Activated CD4-positive, alpha-beta T cell treated with anti-CD3 and anti-CD28 coated beads, Interleukin-2, amount 50 U/mL, for 48 hours (primary cell): ENCODE data around the gene NUCB2.

Source experiments
- DNase-seq, 2 experiments: peaks; one replicate each; pipeline ENCODE4 v3.0.0-alpha.2; 2020

NUCB2 gene

GRCh38 chr11:17343907-17344306 lies 67.4 kb downstream of the NUCB2 start:
- DNase-seq = peak; percentile 34 to 58

- DNase-seq = no peak
Observed at GRCh38 chr11:17347676-17348075, 71.1 kb downstream of the NUCB2 start.

GRCh38 chr11:17350455-17351171 lies 74.1 kb downstream of the NUCB2 start:
- DNase-seq = no peak

GRCh38 chr11:17351172-17351509 lies 74.6 kb downstream of the NUCB2 start:
- DNase-seq = no peak

GRCh38 chr11:17351510-17352176 lies 75.1 kb downstream of the NUCB2 start, which contains the start of gene NCR3LG1:
Gene NCR3LG1, plus strand, starts transcription at chr11:17351800. Its CDS starts 170 bp downstream, at chr11:17351970.
- DNase-seq = peak; percentile 47 to 58

GRCh38 chr11:17352950-17353820 lies 76.6 kb downstream of the NUCB2 start:
- DNase-seq = peak; percentile 65 to 74

- no peak for DNase-seq
Observed at GRCh38 chr11:17353821-17354600, 77.5 kb downstream of the NUCB2 start.

- peak; percentile 52 to 76 for DNase-seq
Observed at GRCh38 chr11:17354601-17354991, 78.1 kb downstream of the NUCB2 start.

- no peak for DNase-seq
Observed at GRCh38 chr11:17366495-17366894, 90.0 kb downstream of the NUCB2 start.

GRCh38 chr11:17368551-17368950 lies 92.0 kb downstream of the NUCB2 start:
- DNase-seq = no peak

- no peak for DNase-seq
Observed at GRCh38 chr11:17369094-17369493, 92.6 kb downstream of the NUCB2 start.

GRCh38 chr11:17369684-17370243 lies 93.2 kb downstream of the NUCB2 start:
- no peak for DNase-seq

GRCh38 chr11:17371614-17372013 lies 95.1 kb downstream of the NUCB2 start:
- no peak for DNase-seq

GRCh38 chr11:17375547-17375946 lies 99.0 kb downstream of the NUCB2 start:
- no peak for DNase-seq

- no peak for DNase-seq
Observed at GRCh38 chr11:17376493-17376892, 100.0 kb downstream of the NUCB2 start.

- DNase-seq = no peak
Observed at GRCh38 chr11:17378655-17379054, 102.1 kb downstream of the NUCB2 start.

GRCh38 chr11:17379383-17380180 lies 103.0 kb downstream of the NUCB2 start:
- no peak for DNase-seq

GRCh38 chr11:17381156-17381555 lies 104.6 kb downstream of the NUCB2 start:
- no peak for DNase-seq
